HUES6 (cell line): Measurements from ENCODE around the gene ZNF831.

ENCODE experiments used
- H3K27ac ChIP-seq: 2 replicates; pipeline ENCODE4 v1.7.0; 2013; ENCODE audit warnings: low read depth, mild to moderate bottlenecking, low read length, inconsistent platforms
- H3K27me3 ChIP-seq: 2 replicates; pipeline ENCODE4 v1.6.1; 2013; ENCODE audit warnings: low read length; ENCODE audit not compliant: control insufficient read depth, insufficient read depth
- H3K36me3 ChIP-seq: 2 replicates; pipeline ENCODE4 v1.6.1; 2013; ENCODE audit warnings: low read length; ENCODE audit not compliant: control insufficient read depth, insufficient read depth
- H3K4me1 ChIP-seq: 2 replicates; pipeline ENCODE4 v1.6.1; 2013; ENCODE audit warnings: low read length; ENCODE audit not compliant: control insufficient read depth, insufficient read depth
- H3K4me3 ChIP-seq: 2 replicates; pipeline ENCODE4 v1.5.1; 2013; ENCODE audit warnings: low read depth, low read length
- H3K9ac ChIP-seq: one replicate; pipeline ENCODE4 v1.6.1; 2013; ENCODE audit warnings: mild to moderate bottlenecking, low read length
- H3K9me3 ChIP-seq: 2 replicates; pipeline ENCODE4 v1.6.1; 2013; ENCODE audit warnings: low read depth, low read length; ENCODE audit not compliant: control insufficient read depth, insufficient read depth

ZNF831 gene

GRCh38 chr20:59143326-59143725 lies 20.3 kb upstream of the ZNF831 start:
- H3K9ac ChIP-seq: no peak overlapping the region
- H3K27me3 ChIP-seq: no peaks in the 10 kb centered on the region
- 0 out of 2 replicates have a peak, but pooled peaks cover 7% of the 10 kb centered on the region for H3K9me3 ChIP-seq
- H3K4me1 ChIP-seq: no peaks in the 10 kb centered on the region
- H3K4me3 ChIP-seq: no peak overlapping the region
- no peaks in the 10 kb centered on the region for H3K36me3 ChIP-seq
- H3K27ac ChIP-seq: no peak overlapping the region

DNA sequence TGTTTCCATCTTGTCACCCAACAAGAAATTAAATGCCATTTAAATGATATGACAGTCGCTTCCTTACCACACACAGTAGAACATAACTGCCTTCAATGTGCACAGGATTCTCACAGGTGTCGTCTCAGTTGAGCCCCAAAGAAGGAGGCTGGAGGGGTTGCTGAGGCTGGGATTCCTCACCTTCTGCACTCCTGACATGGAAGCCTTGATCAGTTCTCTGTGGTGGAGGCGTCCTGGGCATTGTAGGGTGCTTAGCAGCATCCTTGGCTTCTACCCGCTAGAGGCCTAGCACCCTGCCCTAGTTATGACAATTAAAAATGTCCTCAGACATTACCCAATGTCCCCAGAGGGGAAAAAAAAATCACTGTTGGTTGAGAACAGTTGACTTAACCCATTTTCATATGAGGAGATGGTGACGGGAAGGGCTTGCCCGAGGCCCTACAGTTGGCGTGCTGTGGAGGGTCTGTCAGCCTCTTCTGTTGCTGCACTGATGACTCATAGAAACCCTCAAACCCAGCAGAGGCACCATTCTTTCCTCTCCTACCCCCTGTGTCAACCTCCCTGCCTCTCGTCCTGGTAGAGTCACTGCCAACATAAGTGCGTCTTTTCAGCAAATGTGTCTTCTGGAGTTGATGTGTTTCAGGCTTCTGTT lies 19.3 kb upstream of the ZNF831 start:
- no peaks in the 10 kb centered on the region for H3K4me1 ChIP-seq
- H3K4me3 ChIP-seq: no peak overlapping the region
- 0 out of 2 replicates have a peak, but pooled peaks cover 3% of the 10 kb centered on the region for H3K9me3 ChIP-seq
- no peaks in the 10 kb centered on the region for H3K27me3 ChIP-seq
- no peak overlapping the region for H3K27ac ChIP-seq
- no peaks in the 10 kb centered on the region for H3K36me3 ChIP-seq
- no peak overlapping the region for H3K9ac ChIP-seq

DNA sequence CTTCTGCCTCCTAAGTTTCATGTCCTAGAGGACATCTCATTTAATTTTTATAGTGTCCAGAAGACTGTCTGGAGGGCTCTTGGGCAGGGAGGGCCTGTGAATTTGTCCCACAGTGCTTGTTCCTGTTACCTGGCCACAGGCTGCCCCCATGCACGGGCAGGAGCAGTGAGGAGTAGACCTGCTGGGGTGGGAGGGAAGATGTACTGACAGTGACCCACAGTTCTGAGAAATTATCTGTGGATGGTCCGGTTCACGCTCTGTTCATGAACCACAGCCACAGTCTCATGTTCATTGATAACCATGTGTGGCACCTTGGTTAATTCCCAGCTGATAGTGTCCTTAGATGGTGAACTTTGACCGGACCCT lies 18.8 kb upstream of the ZNF831 start:
- H3K4me3 ChIP-seq: no peak overlapping the region
- H3K27me3 ChIP-seq: no peaks in the 10 kb centered on the region
- H3K27ac ChIP-seq: no peak overlapping the region
- no peak overlapping the region for H3K9ac ChIP-seq
- no peaks in the 10 kb centered on the region for H3K4me1 ChIP-seq
- H3K9me3 ChIP-seq: no peaks in the 10 kb centered on the region
- H3K36me3 ChIP-seq: no peaks in the 10 kb centered on the region

DNA sequence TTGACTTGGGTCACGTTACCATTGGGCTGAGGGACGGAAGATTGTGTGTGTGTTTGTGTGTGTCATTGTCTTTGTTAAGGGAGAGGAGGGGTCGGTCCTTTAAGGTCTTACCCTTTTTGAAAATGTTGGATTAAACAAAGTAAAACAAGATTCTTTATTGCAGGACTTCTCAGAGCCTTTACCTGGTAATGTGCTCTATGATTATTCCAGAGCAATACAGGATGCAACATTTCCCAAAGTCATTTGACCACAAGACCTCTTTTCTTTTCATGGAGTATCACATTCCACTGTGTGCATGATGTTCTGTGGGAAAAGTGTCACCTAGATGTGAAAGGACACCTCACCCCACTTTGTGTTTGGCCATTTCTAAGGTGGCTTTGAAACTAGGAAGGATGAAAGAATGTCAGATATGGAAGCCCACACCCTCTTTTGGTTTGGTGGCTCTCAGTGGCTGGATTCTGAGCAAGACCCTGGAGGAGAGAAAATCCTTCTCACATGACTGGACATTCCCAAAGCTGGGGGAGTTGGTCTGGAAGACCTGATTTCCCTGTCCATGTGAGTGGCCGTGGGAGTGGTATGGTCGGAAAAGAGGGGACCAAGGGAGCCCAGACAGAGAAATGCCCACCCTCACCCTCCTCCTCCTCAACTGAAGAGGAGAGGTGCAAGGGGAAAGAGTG lies 18.2 kb upstream of the ZNF831 start:
- Histone ChIP-seq H3K4me1 (no peaks in the 10 kb centered on the region), H3K36me3 (no peaks in the 10 kb centered on the region), H3K9ac (no peak overlapping the region), H3K9me3 (no peaks in the 10 kb centered on the region), H3K4me3 (no peak overlapping the region), H3K27me3 (no peaks in the 10 kb centered on the region), H3K27ac (no peak overlapping the region)

DNA sequence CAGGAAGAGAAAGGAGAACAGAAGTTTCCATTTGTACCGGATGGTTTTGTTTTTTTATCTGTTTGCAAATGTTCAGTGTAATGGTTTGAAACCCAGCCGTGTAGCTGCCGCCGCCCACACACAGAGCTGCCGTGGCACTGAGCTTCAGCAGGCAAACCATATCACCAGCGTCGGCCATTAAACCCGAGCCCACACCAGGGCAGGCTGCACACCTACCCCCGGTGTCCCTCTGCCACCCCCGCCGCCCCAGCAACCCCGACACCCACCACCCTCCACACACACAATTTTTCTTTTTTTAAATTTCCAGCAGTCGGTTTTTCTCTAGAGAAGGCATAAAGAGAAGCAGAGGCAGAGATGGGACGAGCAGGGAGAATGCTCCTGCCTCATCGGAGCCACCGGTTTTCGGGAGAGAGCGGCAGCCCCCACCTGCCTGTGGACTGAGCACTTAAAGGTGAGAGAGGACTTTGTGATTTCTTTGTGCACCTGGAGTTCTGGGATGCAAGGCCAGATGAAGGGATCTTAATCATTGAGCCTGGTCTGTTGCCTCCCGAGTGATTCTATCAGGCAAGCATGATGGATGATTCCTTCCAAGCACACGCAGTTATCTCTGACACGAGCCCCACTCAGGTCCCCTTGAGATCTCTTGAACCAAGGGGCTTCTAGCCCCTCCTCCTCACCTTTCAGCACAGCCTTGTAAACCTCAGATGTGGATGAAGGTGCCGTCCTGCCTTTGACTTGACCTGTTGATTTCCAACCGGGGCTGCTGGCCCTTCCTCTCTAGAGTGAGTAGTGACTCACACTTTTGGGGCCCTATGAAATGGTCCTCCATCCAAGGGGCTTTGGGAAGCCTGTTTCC lies 17.5 kb upstream of the ZNF831 start:
- Histone ChIP-seq H3K4me3 (no peak overlapping the region), H3K4me1 (no peaks in the 10 kb centered on the region), H3K27me3 (no peaks in the 10 kb centered on the region), H3K27ac (no peak overlapping the region), H3K9me3 (no peaks in the 10 kb centered on the region), H3K36me3 (no peaks in the 10 kb centered on the region), H3K9ac (no peak overlapping the region)

DNA sequence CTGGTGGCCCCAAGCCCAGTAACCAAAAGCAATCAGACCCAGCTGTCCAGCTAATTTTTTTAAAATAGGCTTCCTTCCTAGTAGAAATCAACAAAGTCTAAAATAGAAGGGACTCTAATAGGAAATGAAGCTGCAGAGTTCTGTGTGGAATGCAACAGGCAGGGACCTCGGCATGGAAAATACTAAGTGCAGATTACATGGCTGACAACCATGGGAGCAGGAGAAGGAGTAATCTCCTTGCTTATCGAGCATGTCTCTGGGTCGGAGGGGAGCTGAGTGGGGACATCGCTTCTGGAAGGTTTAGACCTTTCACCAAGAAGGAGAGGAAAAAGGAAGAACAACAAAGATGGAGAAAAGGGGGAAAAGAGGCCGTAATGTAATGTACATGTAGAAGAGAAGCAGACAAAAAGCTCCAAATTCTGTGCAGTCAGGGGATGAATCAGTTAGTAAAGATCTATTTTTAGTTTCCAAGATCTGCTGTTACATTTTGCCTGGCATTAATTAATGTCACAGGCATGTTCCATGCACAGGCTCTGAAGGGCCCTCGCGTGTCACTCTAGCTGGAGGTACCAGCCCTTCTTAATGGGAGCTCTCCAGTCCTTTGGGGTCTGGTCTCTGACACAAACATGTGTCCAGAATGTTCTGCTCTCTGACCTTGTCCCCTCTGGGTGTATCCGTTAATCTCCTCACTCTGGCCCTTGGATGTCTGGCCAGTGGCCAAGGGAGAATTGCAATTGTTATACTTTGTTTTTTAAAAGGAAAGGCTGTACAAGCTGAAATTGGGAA lies 16.6 kb upstream of the ZNF831 start:
- H3K27me3 ChIP-seq: no peaks in the 10 kb centered on the region
- no peak overlapping the region for H3K27ac ChIP-seq
- H3K4me1 ChIP-seq: no peaks in the 10 kb centered on the region
- no peaks in the 10 kb centered on the region for H3K9me3 ChIP-seq
- H3K9ac ChIP-seq: no peak overlapping the region
- no peaks in the 10 kb centered on the region for H3K36me3 ChIP-seq
- H3K4me3 ChIP-seq: no peak overlapping the region

GRCh38 chr20:59147586-59147985 lies 16.0 kb upstream of the ZNF831 start:
- H3K4me3 ChIP-seq: no peak overlapping the region
- H3K4me1 ChIP-seq: no peaks in the 10 kb centered on the region
- no peak overlapping the region for H3K9ac ChIP-seq
- H3K9me3 ChIP-seq: no peaks in the 10 kb centered on the region
- H3K27me3 ChIP-seq: no peaks in the 10 kb centered on the region
- H3K36me3 ChIP-seq: no peaks in the 10 kb centered on the region
- no peak overlapping the region for H3K27ac ChIP-seq

GRCh38 chr20:59148701-59149493 lies 14.7 kb upstream of the ZNF831 start:
- H3K9me3 ChIP-seq: no peaks in the 10 kb centered on the region
- H3K4me3 ChIP-seq: no peak overlapping the region
- peaks cover under 1% of the 10 kb centered on the region; the same call in 1 of the 2 replicates for H3K27me3 ChIP-seq
- H3K36me3 ChIP-seq: no peaks in the 10 kb centered on the region
- H3K9ac ChIP-seq: no peak overlapping the region
- no peaks in the 10 kb centered on the region for H3K4me1 ChIP-seq
- no peak overlapping the region for H3K27ac ChIP-seq

DNA sequence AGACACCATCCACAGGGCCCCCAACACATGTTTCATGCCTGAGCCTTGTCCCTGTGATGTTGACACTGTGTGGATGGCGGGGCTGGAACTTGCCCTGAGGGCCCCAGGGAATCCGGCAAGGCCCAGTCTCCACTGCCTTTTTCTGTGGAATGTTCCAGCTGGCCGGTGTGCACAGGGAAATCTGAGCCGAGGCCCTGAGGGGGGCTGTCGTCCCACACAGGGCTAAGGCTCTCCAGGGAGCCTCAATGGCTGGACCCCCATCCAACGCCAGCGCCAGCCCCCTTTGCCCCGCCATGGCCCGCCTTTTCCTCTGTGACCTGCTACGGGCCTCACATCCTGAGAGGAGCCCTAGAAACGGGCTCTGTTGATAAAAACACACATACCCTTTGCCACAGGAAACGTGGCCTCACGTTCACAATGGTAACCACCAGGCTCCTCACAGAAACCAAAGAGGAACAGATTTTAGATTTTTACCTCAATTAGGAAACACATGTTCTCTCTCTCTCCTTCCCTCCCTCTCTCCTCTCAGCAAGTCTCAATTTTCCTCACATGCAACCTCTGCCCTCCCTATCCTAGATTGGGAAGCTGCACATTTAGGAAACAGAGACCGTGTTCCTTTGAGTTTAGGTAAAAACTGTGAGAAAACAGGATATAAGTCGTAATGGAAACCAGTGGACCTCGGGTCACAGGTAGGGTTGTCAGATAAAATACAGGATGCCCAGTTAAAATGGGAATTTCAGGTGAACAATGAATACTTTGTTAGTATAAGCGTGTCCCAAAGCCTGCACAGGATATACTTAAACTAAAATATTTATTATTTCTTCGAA lies 13.7 kb upstream of the ZNF831 start:
- Histone ChIP-seq H3K27me3 (peaks cover 7% of the 10 kb centered on the region; the same call in 1 of the 2 replicates), H3K27ac (no peak overlapping the region), H3K9ac (no peak overlapping the region), H3K36me3 (no peaks in the 10 kb centered on the region), H3K4me3 (no peak overlapping the region), H3K4me1 (no peaks in the 10 kb centered on the region), H3K9me3 (no peaks in the 10 kb centered on the region)
